ENCODE data around the gene VCAN. TPM values are rescaled to one million over a fixed set of nuclear protein-coding genes. Genes with fewer than 3 reads are reported as not detected.

VCAN gene
- total and polyA plus RNA-seq, 2 donors from 2014 or later = 2.1 to 226 TPM

DNA sequence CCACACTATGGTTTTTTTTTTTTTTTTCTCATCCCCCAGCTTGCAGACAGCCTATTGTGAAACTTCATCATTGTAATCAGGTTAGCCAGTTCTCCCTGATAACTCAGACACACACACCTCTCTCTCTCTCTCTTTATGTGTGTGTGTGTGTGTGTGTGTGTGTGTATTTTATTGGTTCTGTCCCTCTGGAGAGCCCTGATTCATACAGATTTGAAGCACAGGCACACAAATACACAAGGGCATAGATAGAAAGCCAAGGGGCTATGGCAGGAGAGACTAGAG is 20.6 kb upstream of the VCAN start:
- Histone ChIP-seq H3K27me3 (ENCODE audit: control insufficient read depth, insufficient read depth, low read length) (no peaks in the 10 kb centered on the region), H3K36me3 (ENCODE audit: control insufficient read depth in 2 of 3, insufficient read depth in 3 of 3, low read length in 3 of 3) (no peaks in the 10 kb centered on the region), H3K9ac (ENCODE audit: low read length in 3 of 3) (no peak overlapping the region), H3K4me1 (ENCODE audit: control insufficient read depth in 2 of 3, insufficient read depth in 2 of 3, low read depth in 1 of 3, low read length in 3 of 3) (no peaks in the 10 kb centered on the region), H3K4me3 (ENCODE audit: low read length in 3 of 3) (no peak overlapping the region), H3K9me3 (ENCODE audit: control insufficient read depth in 2 of 3, insufficient read depth in 1 of 3, low read length in 3 of 3) (peaks cover 0 to 9% (median 0%) of the 10 kb centered on the region in 3 donors), H3K27ac (ENCODE audit: low read depth in 2 of 2, low read length in 2 of 2) (no peak overlapping the region)
- DNase-seq = no peak
- TF ChIP-seq, protein P1, sequence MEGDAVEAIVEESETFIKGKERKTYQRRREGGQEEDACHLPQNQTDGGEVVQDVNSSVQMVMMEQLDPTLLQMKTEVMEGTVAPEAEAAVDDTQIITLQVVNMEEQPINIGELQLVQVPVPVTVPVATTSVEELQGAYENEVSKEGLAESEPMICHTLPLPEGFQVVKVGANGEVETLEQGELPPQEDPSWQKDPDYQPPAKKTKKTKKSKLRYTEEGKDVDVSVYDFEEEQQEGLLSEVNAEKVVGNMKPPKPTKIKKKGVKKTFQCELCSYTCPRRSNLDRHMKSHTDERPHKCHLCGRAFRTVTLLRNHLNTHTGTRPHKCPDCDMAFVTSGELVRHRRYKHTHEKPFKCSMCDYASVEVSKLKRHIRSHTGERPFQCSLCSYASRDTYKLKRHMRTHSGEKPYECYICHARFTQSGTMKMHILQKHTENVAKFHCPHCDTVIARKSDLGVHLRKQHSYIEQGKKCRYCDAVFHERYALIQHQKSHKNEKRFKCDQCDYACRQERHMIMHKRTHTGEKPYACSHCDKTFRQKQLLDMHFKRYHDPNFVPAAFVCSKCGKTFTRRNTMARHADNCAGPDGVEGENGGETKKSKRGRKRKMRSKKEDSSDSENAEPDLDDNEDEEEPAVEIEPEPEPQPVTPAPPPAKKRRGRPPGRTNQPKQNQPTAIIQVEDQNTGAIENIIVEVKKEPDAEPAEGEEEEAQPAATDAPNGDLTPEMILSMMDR (IDR thresholded peaks at IDR 0.05; ENCODE audit: borderline replicate concordance, extremely low read depth, insufficient read depth) = no peak
- FAIRE-seq = no peak
- intact Hi-C loops (cut with DNase I) = no loop called here

DNA sequence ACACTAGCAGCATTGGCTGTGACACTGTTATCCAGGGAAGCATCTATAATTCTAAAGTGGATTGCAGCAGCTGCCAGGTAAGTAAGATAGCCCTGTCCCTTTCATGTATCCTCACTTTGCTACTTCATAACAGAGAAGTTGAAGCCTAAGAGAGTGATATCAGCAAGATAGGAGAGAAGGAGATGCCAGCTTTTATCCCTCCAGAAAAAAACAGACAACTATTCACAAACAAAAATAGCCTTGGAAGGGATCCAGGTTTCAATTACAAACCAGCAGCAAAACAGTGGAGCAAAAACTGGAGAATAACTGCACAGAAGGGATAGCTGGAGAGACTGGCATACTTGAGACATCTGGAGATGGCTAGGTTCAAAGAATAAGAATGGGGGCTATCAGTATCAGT is 19.6 kb upstream of the VCAN start:
- Histone ChIP-seq H3K4me3 (ENCODE audit: low read length in 3 of 3) (no peak overlapping the region), H3K4me1 (ENCODE audit: control insufficient read depth in 2 of 3, insufficient read depth in 2 of 3, low read depth in 1 of 3, low read length in 3 of 3) (no peaks in the 10 kb centered on the region), H3K9me3 (ENCODE audit: control insufficient read depth in 2 of 3, insufficient read depth in 1 of 3, low read length in 3 of 3) (peaks cover 0 to 9% (median 0%) of the 10 kb centered on the region in 3 donors), H3K27me3 (ENCODE audit: control insufficient read depth, insufficient read depth, low read length) (no peaks in the 10 kb centered on the region), H3K27ac (ENCODE audit: low read depth in 2 of 2, low read length in 2 of 2) (no peak overlapping the region), H3K9ac (ENCODE audit: low read length in 3 of 3) (no peak overlapping the region), H3K36me3 (ENCODE audit: control insufficient read depth in 2 of 3, insufficient read depth in 3 of 3, low read length in 3 of 3) (no peaks in the 10 kb centered on the region)
- TF ChIP-seq, protein P1 (IDR thresholded peaks at IDR 0.05; ENCODE audit: borderline replicate concordance, extremely low read depth, insufficient read depth) = no peak
- FAIRE-seq = no peak
- intact Hi-C loops (cut with DNase I) = no loop called here
- DNase-seq = no peak

DNA sequence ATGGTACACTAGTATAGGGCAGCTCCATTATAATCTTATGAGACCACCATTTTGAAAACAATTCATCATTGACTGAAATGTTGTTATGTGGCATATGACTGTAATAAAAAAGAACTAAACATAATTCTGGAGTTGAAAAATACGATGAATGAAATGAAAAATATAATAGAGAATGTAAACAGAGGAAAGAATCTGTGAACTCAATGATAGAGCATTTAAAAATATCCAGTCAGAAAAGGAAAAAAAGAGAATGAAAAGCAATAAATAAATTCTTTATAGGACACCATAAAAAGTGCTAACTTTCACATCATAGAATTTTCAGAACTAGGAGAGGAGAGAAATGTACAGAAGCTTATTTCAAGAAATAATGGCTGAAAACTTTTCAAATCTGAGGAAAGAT is 17.6 kb upstream of the VCAN start:
- Histone ChIP-seq H3K27me3 (ENCODE audit: control insufficient read depth, insufficient read depth, low read length) (no peaks in the 10 kb centered on the region), H3K4me1 (ENCODE audit: control insufficient read depth in 2 of 3, insufficient read depth in 2 of 3, low read depth in 1 of 3, low read length in 3 of 3) (no peaks in the 10 kb centered on the region), H3K9me3 (ENCODE audit: control insufficient read depth in 2 of 3, insufficient read depth in 1 of 3, low read length in 3 of 3) (peaks cover 0 to 9% (median 0%) of the 10 kb centered on the region in 3 donors), H3K9ac (ENCODE audit: low read length in 3 of 3) (no peak overlapping the region), H3K27ac (ENCODE audit: low read depth in 2 of 2, low read length in 2 of 2) (no peak overlapping the region), H3K36me3 (ENCODE audit: control insufficient read depth in 2 of 3, insufficient read depth in 3 of 3, low read length in 3 of 3) (no peaks in the 10 kb centered on the region), H3K4me3 (ENCODE audit: low read length in 3 of 3) (no peak overlapping the region)
- intact Hi-C loops (cut with DNase I) = no loop called here
- FAIRE-seq (no peak), DNase-seq (no peak)
- TF ChIP-seq, protein P1 (IDR thresholded peaks at IDR 0.05; ENCODE audit: borderline replicate concordance, extremely low read depth, insufficient read depth) = no peak

DNA sequence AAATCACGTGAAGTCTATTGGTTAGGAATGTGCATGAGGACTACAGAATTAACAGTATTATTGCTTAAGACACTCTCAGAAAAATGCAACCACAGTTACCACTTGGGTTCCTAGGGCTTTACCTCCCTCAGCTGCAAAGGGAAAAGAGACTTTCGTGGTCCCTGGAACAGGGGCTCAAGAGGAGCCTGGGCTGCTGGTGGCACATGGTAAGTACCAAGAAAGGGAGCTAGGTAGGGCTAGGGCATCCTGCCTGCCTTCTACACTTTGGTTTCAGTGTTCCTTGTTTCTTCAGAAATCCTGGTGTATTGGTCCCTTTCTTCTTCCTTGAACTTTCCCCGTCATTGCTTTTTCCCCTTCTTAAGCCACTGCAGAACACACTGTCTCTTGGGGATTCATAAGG is 7.3 kb upstream of the VCAN start:
- FAIRE-seq = no peak
- no peak overlapping the region for H3K4me3 ChIP-seq (ENCODE audit: low read length in 3 of 3)
- intact Hi-C loops (cut with DNase I) = no loop called here
- TF ChIP-seq, protein P1 (IDR thresholded peaks at IDR 0.05; ENCODE audit: borderline replicate concordance, extremely low read depth, insufficient read depth) = no peak
- no peaks in the 10 kb centered on the region for H3K4me1 ChIP-seq (ENCODE audit: control insufficient read depth in 2 of 3, insufficient read depth in 2 of 3, low read depth in 1 of 3, low read length in 3 of 3)
- no peak overlapping the region for H3K9ac ChIP-seq (ENCODE audit: low read length in 3 of 3)
- no peak for DNase-seq
- no peak overlapping the region for H3K27ac ChIP-seq (ENCODE audit: low read depth in 2 of 2, low read length in 2 of 2)
- H3K27me3 ChIP-seq (ENCODE audit: control insufficient read depth, insufficient read depth, low read length) = no peaks in the 10 kb centered on the region
- no peaks in the 10 kb centered on the region for H3K9me3 ChIP-seq (ENCODE audit: control insufficient read depth in 2 of 3, insufficient read depth in 1 of 3, low read length in 3 of 3)
- H3K36me3 ChIP-seq (ENCODE audit: control insufficient read depth in 2 of 3, insufficient read depth in 3 of 3, low read length in 3 of 3) = no peaks in the 10 kb centered on the region

Measured in kidney (tissue), 14 donors.